ENCODE results near the gene ZRANB3.
A peak's percentile ranks its signal among the peaks of the same experiment; 100 is the strongest.

ZRANB3 gene

DNA sequence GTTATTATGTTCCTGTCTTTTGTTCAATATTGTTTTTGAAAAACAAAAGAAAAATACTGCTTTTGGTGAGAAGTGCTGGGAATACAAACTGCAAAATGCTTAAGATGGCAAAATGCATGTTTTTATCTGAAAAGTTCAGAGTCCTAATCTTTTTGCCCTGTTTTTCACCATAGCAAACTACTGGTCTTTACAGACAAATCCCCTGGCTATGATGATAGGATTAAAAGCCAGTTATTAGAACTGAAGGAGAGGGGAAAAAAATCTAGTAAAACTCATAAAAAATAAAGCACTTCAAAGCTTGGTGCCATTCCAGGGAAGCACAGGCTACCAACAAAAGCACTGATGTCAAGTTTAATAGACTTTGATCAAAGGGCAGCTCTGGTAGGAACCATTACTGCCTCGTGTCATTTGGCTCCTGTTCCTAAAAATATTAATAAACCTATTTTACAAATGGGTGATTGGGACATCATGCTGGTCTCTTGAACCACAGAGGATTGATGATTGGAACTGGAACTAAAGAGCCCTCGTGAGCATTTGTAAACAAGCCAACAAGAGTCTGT lies 284.2 kb downstream of the ZRANB3 start:
- no peak for DNase-seq (ENCODE audit: low read depth)

DNA sequence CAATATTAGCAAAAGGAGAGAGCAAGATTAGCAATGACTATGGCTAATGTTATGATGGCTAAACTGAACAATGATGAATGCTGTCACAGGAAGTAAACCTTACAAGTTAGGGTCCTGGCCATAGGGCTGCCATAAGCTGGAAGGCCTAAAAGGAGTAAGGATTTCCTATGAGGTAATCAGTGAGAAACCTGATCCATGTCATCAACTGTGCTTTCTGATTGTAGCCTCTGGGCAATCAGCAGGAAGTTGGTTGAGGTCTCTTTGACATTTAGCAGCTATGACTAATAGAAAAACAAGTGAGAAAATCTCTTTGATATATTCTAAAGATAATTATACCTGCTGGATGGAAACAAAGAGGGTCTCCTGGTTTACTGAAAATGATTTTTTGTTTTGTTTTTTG lies 285.9 kb downstream of the ZRANB3 start:
- DNase-seq (ENCODE audit: low read depth) = no peak

DNA sequence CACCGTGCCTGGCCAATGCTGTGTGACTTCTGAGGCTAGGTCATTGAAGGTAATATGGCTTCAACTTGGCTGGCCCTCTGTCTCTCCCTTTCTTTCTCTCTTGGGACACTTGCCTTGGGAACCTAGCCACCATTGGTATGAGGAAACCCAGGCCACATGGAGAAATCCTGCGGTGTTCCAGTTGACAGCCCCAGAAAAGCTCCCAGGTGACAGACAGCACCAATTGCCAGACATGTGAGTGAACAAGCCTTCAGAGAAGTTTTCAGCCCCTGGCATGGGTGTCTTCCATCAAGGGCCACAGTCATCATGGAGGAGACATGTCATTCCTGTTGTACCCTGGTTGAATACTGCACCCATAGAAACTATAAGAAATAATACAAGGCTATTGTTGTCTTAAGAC lies 292.4 kb downstream of the ZRANB3 start:
- DNase-seq (ENCODE audit: low read depth) = no peak

DNA sequence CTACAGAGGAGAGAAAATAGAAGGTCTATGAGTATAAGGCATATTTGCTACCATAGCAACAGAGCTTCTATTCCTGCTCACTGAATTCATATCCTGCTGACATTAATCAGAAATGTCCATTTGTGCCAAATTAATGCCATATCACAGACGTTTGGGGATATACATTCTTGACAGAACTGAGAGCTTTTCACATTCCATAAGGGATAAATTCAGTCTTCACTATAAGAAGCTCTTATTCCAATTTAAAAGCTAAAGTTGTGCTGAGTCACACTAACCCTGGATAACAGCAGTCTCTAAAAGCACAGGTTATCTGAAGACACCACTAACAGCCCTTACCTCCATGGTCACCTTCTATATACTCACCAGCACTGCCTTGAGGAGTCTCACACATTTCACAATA lies 300.9 kb downstream of the ZRANB3 start:
- no peak for DNase-seq (ENCODE audit: low read depth)

DNA sequence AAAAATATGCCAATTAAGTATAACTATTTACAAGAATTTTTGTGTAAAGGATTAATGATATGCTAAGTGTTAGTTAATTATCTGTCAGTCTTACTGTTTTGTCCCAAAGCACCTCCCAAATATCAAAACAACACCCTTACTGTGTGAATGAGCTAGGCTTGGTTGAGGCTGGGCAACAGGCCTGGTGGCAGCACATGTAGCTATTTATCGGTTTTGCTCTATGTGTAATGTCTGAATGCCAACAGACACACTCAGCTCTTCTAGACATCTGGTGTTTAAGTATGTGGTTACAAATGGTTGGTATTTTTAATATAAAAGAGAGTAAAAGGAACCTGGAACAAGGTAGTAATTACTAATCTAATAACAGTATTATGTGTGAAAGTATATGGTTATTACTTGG lies 303.6 kb downstream of the ZRANB3 start:
- peak; percentile 72 for DNase-seq (ENCODE audit: low read depth)

DNA sequence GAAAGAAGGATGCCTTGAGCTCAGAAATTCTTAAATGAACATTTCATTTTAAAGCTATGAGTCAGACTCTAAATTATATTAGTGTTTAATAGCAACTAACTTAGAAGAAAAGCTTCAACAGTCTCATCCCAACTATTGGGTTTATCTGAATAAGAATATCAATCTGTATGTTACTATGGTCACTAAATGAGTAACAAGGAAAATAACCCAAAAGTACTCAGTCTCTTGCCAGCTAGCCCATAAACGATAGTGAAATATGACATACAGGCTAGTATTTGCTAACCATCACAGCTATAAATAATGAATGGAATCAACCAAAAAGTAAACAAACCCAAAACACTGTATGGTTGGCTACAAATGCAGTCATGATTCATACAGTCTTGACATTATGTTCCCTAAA lies 304.1 kb downstream of the ZRANB3 start:
- DNase-seq (ENCODE audit: low read depth) = peak; percentile 90

DNA sequence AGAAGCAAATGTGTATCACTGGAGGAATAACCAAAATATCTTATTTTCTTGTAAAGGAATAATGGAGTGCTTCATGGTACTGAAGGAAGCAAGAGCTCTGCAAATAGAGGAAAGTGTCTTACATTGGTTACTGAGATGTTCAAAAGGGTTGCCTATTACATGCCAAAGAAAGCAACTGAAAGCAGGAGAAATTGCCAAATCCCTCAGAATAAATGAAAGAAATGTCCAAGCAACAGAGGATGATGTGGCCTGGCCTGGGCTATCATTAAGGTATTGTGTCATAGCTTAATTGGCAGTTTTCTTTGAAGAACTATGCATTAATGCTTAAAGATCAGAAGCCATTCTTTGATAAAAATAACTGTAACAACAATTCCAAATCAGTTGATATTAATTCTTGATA lies 305.2 kb downstream of the ZRANB3 start:
- DNase-seq (ENCODE audit: low read depth) = peak; percentile 22

DNA sequence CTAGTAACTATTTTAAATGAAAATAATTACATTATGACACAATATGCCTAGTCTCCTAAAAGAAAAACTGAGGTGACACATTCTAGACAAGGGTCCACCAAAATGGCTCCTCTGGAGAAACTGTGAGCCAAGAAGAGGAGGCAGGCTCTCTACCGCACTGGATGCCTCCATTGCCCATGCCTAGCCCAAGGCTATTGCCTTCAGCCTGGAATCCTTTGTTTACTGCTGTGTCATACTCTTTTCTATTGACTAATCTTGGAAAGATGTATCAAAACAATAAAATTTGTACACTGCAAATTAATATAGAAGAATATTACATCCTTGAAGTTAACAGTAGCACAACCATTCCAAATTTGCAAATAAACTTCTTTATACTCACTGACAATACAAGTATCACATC lies 311.8 kb downstream of the ZRANB3 start:
- no peak for DNase-seq (ENCODE audit: low read depth)

DNA sequence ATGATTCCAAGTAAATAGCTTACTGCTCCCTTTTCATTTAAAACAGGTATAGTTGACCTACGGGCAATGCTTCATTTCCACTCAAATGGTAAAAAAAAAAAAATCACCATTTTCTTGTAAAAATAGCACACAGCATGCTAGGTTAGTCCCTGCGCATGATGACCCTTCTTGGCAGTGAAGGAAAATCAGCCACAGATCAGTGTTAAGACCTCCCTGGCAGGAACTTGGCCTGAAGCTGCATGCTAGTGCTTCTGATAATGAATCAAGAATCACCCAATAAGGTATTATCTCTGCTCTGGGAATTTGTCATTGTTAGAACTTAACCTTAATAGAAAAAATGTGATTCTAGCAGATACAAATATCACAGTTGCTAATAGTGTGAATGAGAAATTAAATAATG lies 312.6 kb downstream of the ZRANB3 start:
- no peak for DNase-seq (ENCODE audit: low read depth)

DNA sequence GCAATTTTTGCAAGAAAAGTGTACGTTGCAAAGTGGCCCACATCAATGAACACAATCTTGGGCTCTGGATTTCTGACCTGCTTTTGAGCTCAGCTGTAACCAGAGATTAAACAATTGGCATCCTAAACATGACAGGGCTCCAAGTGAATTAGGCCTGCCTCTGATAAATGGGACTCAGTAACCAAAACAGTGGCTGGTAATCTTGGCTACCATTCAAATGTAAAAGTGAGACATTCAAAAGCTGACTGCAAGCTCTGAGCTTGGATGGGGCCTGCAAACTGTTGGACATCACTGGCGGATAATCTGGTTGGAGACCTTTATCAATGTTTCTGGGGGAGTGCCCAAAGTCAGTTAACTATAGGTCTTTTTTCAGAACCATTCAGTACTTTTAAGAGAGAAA lies 318.3 kb downstream of the ZRANB3 start:
- no peak for DNase-seq (ENCODE audit: low read depth)

DNA sequence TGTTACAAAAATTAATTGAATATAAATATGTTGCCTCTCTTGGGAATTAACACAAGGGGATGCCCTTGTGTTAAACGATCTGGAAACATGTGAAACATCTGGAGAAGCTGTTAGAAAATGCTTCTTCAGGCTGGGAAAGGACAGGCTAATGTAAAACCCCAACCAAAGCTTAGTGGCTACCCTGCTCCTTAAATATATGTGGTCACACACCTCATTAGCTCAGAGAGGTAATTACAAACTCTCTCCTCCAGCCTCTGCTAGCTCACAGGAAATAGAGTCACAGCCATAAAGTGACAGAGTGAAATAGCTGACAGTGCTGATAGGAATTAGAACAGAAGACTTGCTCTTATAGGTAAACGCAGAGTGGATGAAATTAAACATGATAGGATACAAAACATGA lies 323.0 kb downstream of the ZRANB3 start:
- DNase-seq (ENCODE audit: low read depth) = no peak

DNA sequence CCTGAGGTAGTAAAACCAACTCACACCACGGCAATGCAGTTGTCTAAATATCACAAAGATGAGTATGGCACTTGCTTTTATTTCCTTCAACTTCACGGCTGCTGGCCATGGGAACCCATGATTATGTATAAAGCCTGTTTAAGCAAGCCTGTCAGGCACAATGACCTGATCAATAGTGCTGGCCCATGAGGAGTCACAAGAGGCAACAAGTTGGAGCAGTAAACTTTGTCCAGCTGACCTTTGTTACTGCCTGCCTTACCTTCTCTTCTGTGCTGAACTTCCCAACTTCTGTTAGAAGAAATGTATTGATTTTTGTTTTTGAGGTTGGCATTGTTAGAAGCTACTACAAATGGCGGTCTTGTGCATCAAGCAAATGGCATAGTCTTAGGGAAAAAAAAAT lies 327.1 kb downstream of the ZRANB3 start:
- no peak for DNase-seq (ENCODE audit: low read depth)

DNA sequence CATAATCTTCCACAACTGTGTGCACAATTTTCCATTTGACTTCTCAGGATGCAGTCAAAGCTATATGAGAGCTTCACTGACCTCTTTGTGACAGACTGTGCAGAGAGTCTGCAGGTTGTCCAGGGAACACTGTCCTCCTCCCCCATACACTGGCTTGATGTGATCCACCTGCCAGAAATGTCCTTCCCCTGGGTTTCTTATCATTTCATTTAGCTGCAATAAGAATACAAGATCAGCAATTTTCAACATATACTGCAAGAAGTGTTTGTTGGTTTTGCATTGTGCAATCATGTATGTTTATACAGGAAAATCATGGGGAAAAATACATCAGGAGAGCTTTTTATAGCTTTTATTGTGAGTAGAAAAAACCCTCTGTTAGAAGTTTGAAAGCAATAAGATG lies 328.3 kb downstream of the ZRANB3 start:
- DNase-seq (ENCODE audit: low read depth) = no peak

DNA sequence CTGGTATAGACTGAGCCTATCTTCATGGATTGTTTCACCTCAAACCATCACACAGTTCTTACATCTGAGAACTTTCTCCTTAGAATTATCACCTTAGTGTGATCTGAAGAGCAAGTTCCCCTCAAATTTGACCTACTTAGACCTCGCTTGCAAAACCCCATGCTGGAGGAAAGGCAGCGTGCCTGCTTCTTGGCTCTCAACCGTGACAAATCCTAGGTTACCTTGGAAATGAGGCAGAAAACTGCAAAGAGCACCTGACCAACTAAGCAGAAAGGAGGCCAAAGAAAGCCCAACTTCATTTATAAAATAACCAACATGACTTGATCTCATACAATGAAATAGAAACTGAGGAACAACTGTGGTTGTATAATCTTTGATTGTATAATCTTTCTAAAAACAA lies 332.5 kb downstream of the ZRANB3 start:
- no peak for DNase-seq (ENCODE audit: low read depth)

DNA sequence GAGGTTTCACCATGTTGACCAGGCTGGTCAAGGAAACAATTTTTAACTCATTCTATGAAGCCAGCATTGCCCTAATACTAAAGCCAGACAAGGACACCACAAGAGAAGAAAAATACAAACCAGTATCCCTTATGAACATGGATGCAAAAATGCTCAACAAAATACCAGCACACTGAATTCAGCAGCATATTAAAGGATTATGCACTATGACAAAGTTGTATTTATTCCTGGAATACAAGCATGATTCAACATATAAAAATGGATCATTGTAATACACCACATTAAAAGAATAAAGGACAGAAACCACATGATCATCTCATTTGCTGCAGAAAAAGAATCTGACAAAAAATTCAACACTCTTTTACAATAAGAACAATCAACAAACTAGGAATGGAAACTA lies 340.2 kb downstream of the ZRANB3 start:
- DNase-seq (ENCODE audit: low read depth) = no peak

DNA sequence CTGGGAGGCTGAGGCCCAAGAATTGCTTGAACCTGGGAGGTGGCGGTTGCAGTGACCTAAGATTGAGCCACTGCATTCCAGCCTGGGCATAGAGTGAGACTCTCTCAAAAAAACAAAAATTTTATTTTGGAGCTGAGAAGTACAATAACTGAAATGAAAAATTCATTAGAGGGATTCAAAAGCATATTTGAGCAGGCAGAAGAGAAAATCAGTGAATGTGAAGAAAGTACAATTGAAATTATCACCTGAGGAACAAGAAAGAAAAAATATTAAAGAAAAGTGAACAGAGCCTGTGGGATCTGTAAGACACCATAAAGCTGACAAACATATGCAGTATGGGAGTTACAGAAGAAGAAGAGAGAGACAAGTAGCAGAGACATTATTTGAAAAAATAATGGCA lies 341.9 kb downstream of the ZRANB3 start:
- DNase-seq (ENCODE audit: low read depth) = no peak

DNA sequence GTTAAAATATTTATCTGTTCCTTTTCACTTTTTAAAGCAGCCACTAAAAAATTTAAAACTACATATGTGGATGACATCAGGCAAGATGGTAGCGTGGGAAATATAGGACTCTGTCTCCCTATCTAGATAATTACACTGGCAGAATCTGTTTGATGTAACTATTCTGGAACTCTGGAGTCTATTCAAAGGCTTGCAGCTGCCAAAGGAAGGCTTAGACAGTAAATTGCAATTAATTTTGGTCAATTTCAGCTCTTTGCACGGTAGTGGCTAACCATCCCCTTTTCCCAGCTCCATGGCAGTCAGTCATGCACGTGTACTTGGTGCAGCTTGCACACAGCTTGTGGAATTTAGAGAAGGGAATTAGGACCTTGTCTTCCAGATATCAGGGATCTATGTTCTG lies 343.7 kb downstream of the ZRANB3 start:
- no peak for DNase-seq (ENCODE audit: low read depth)

DNA sequence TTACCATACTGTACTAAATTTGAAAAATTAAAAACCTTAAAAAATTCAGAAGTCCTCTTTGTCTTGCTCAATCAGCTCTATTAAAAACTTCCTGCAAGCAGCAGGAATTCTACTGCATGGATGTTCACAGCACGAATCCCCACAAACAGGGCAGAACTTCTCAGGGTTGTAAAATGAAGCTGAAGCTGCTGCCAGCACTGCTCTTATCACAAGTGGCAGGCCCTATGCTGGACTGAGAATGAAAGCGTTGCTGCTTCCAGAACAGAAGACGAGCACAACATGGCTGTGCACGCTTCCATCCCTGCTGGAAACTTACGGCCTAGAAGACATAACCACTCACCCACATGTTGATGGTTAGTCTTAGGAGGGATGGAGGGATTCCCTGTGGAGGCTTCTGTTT lies 345.0 kb downstream of the ZRANB3 start:
- DNase-seq (ENCODE audit: low read depth) = no peak

DNA sequence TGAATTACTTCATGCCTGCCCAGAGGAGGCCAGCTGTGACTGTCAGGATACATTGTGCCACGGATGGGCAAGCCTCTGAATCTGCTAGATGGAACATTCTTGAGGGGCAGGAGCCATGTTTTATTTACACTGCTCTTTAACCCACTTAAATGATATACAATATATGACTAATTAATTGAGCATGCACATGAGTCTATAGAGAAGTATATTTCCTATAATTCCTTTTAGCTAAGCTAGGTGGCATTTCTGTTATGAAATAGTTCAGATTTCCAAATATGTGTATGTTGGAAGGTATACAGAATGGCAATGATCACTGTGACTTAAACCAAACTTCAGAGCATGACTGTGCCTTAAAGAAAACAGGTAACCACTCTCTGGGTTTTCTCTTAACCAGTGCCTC lies 347.2 kb downstream of the ZRANB3 start:
- no peak for DNase-seq (ENCODE audit: low read depth)

DNA sequence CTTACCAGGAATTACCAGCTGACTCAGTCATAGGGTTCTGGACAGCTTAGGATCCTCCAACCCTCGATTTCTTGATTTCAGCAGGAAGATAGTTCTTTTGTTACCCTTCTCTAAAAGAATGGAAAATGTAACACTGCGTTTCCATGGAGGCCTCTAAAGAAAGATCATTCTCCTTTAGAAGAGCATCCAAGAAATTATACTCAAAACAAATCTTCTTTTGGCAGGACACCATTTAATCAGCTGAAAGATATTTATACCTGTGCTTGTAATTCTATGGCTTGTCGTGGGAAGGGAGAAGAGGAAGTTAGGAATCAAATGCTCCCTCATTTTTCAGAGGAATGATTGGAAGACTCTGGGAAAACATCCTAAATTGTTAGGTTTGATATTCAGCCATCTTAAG lies 348.4 kb downstream of the ZRANB3 start:
- DNase-seq (ENCODE audit: low read depth) = no peak

DNA sequence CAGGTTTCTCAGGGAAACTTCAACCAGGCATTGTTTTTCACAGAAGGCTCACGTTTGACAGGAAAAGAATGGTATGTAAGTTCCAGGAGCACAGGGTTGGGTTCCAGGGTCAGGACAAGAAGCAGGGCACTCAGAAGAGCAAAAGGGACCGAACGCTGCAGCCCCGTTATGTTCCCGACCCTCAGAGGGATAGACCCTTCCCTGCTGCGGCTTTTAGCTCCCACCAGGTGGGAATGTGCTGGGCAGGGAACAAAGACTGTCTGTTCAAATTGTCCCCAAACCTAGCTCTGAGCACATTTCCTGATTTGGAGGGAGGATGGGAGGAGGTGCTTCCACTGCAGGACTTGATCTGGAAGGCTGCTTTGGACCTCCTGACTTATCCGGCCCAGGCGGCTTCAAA lies 348.8 kb downstream of the ZRANB3 start:
- DNase-seq (ENCODE audit: low read depth) = no peak

DNA sequence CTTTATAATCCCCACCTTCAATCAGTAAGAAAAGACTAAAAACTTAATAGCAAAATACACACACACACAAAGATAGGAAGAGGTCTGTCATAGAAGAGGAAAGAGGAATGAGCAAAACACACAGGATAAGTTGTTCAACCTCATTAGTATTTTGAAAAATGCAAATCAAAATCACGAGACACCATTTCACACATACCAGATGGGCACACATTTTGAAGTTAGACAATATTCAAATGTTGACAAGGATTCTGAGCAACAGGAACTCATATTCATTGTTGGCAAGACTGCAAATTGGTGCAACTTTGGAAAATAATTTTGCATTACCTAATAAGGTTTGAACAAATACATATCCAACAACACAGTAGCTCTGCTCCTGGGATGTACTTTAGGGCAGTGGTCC lies 351.3 kb downstream of the ZRANB3 start:
- no peak for DNase-seq (ENCODE audit: low read depth)

DNA sequence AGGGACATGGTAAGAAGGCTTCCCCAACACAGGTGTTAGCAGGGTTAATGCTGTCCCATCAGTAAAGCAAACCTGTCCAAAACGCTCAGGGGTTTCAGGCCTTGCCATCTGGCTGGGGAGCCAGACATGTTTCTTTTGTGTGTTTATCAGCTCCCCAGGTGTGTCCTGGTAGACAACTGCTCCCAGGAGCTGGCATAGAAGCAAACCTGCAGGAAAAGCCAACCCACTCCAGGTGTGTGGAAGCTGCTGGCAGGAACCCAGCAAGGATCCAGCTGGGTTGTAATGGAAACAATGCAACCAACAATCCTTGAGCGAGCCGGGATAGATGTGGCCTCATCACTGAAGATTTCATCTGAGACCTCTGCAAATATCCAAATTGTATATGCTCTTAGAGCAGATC lies 355.8 kb downstream of the ZRANB3 start:
- DNase-seq (ENCODE audit: low read depth) = no peak

DNA sequence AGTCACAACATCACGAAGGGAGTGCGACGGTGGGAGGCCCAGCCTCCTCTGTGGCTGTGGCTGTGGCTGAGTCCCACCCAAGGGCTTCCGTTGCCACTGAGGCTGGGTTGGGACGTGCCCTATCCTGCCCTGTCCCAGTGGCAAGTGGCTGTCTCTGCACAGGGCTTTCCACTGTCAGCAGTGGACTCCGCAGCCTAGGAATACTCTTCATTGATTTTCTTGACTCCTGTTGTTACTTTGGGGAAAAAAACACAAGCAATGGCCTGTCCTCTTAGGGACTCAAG lies 356.3 kb downstream of the ZRANB3 start:
- DNase-seq (ENCODE audit: low read depth) = no peak

DNA sequence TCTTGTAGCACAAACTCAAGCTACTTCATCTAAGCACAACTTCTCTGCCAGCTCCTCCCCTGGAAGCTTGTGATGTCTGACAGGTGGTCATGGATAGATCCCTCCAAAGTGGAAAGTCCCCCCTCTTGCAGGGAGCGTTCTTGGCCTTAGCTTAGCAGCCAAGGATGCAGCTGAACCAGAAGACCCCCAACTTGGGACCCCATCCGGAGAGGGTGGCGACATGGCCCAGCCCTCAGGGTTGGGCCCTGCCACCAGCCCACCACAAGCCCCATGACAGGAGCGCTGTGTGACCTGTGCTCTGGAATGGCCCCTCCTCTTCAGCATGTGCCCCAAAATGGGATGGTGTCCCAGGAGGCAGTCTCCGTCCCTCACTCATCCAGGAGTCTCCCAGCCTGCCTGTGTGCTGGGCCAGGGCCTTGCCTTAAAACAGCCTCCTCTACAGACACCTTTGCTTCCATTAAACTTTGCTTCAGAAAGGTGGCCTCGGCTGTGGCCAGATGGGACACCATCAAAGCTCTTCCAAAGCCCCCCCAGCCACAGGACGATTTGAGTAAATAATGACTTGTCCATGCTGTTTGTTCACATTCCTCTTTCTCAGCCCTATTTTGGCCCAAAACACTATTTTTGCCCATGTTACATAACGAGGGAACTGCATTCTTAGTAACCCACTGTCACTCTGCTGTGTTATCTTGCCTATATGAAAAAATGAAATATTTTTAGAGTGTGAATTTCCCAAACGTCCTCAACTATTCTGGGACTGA lies 356.8 kb downstream of the ZRANB3 start:
- no peak for DNase-seq (ENCODE audit: low read depth)

All from GM04503 (cell line).